EH (cell line): ENCODE data around the gene PPFIBP1.

Source experiments
- DNase-seq: peaks from one replicate; pipeline ENCODE4 v3.0.0-alpha.2; 2015; ENCODE audit warnings: low read depth

Gene PPFIBP1

GRCh38 chr12:27513155-27513824, 10.7 kb upstream of the PPFIBP1 start:
- no peak for DNase-seq

- DNase-seq, result no peak
Measured at GRCh38 chr12:27515671-27516070, 8.3 kb upstream of the PPFIBP1 start.

- DNase-seq, result no peak
Measured at GRCh38 chr12:27516625-27517024, 7.4 kb upstream of the PPFIBP1 start.

- no peak for DNase-seq
Measured at GRCh38 chr12:27517546-27517945, 6.5 kb upstream of the PPFIBP1 start.

GRCh38 chr12:27517961-27518665, 5.9 kb upstream of the PPFIBP1 start:
- DNase-seq, result no peak

GRCh38 chr12:27521066-27521465, 2.9 kb upstream of the PPFIBP1 start:
- peak; percentile 84 for DNase-seq

- DNase-seq, result no peak
Measured at GRCh38 chr12:27521981-27522380, 2.0 kb upstream of the PPFIBP1 start.

- no peak for DNase-seq
Measured at GRCh38 chr12:27523305-27523641, 733 bp upstream of the PPFIBP1 start.

DNA sequence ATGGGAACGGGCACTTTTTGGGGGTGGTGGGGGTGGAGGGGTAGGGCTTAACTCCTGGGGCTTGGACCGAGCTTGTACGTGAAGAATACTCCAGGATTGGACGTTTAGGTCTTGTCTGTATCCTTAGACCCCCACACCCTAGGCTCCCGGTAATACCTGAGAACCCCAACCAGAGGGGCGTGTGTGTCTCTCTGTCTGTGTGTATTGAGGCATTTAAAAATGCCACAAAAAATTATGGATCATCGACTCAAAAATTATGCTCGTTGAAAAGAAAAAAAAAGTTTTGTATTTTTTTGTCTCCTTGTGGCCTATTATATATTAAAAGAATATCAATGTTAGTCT, 459 bp downstream of the PPFIBP1 start:
- no peak for DNase-seq

- DNase-seq, result peak; percentile 83
Measured at GRCh38 chr12:27524839-27525753, 1.1 kb downstream of the PPFIBP1 start.

DNA sequence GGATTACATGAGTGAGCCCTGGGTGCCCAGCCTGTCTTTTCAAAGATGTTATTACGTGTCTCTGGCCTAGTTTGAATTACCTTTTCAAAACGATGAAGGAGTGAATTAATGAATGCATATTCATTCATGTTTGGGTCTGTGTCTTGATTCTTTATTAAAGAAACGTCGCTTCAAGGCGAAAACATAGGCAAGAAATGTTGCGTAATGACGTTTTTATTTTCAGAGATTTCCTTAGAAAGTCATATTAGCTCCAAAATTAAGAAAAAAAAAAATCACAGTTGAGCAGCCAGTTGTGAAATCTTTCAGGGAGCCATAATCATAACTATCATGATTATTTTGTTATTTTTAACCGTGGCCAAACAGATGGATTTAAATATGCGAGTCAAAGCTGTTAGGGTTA, 3.5 kb downstream of the PPFIBP1 start:
- no peak for DNase-seq

DNA sequence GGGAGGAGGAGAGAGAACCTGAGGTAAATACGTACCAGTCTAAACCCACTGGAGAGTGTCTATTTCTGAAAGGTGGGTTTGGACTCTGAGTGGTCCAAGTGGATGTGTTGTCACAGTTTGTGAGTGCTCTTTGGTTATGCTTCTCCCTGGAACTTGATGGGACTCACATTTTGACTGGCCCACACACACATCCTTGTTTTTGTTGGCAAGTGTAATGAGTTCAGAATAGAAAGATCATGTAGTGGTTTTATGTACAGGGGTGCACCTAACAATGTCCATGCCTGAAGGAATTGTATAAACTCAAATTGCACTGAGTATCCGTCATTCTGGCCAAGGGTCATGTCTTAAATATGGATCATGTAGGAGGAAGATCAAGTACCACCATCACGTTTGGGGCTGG, 4.8 kb downstream of the PPFIBP1 start:
- DNase-seq, result peak; percentile 35

GRCh38 chr12:27530157-27530922, 6.3 kb downstream of the PPFIBP1 start:
- no peak for DNase-seq

DNA sequence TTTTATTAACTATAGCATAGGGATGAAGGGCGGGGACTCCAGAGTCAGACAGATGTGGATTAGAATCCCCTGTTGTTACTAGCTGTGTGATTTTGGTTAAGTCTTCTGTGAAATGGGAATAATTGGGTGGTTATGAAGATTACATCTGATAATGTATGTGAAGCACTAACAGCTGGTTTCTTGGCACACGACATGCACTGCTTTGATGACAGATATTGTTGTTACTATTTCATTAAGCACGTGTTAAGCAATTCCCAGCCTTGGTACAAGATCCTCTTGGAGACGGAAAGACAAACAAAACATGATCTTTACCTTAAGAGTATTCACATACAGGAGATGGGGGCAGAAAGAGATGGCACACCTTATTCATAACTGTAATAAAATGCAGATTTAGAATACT, 7.9 kb downstream of the PPFIBP1 start:
- DNase-seq, result no peak

- DNase-seq, result no peak
Measured at GRCh38 chr12:27534060-27534764, 10.2 kb downstream of the PPFIBP1 start.

- DNase-seq, result no peak
Measured at GRCh38 chr12:27534765-27535161, 10.8 kb downstream of the PPFIBP1 start.

GRCh38 chr12:27535318-27535717, 11.3 kb downstream of the PPFIBP1 start:
- no peak for DNase-seq

DNA sequence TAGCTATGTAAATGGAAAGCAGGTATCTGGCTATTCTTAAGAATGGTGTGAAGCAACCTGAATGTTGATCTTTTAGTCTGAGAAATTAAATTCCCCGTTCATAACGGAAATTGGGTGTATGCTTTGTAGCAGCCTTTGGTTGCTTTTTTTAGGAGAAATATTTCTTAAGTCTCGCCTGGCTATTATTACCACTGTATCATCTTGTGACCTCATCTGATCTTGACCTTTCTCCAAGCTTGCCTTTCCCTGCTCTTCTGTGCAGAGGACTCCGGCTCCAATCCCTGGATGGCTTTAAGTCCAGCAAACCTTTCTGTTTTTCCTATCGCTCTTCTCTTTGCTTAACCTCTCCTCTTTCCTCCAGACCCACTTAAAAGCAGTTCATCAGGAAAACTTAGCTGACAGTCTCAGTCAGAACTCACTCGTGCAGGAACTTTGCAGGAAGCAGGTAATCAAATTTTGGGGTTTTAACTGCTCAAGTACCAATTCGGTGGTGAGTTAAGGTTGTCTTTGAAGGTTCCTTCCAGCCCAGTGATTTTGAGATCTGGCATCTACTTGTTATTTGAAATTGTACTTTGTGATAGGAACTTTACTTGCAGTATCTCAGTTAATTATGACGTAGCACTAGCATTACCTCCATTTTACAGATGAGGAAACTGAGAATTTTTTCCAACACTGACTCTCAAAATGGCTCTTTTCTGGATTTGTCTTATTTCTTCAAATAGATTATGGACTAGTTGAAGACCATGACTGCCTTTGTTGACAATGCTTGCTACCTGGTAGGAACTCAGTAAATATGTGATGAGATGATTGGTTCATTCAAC, 14.1 kb downstream of the PPFIBP1 start:
- no peak for DNase-seq

GRCh38 chr12:27539191-27539631, 15.2 kb downstream of the PPFIBP1 start:
- peak; percentile 72 for DNase-seq

DNA sequence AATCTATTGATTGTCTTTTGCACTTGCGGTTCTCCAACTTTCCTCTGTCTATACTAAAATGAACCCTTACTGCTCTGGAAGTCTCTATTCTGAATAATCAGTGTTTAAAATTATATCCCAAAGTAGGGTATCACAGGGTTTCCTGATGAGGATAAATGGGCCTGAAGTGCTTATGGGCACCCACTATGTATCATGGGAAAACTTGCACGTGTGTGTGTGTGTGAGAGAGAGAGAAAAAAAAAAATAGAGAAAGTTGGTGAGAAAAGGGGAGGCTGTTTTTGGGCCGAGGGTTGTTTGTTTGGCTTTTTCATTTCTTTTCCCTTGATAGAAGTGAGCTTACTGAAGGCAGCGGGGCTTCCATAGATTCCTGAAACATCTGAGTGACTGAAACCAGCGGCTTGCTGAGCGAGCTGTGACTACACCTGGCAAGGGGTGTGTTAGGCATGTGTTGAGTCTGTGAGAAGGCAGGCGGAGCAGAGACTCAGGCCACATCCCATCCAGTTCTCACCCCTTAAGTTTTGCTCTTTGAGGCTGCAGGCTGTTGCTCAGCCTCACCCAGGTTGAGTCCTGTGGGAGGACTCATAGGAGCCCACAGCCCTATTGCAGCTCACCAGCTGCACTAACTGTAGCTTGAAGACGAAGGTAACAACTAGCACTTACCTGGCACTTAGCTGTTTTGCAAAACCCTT, 17.2 kb downstream of the PPFIBP1 start:
- no peak for DNase-seq
